Activated naive CD8-positive, alpha-beta T cell treated with anti-CD3 and anti-CD28 coated beads, Interleukin-2, amount 50 U/mL, for 24 hours (primary cell): Measurements from ENCODE around the gene CAMK2B.
A peak's percentile ranks its signal among the peaks of the same experiment; 100 is the strongest.

Source experiments
- ATAC-seq: fragments of 150-1000 bp; cut with Tn5 transposase; one replicate; pipeline ENCODE4 v1.10.0; 2021
- DNase-seq: peaks from one replicate; pipeline ENCODE4 v3.0.0; 2021
- H3K27ac Mint-ChIP-seq: one replicate; pipeline ENCODE4 v1.8.0; 2021; ENCODE audit warnings: mild to moderate bottlenecking, mixed read lengths
- H3K27me3 Mint-ChIP-seq: one replicate; pipeline ENCODE4 v1.8.0; 2021; ENCODE audit warnings: mixed read lengths
- H3K36me3 Mint-ChIP-seq: one replicate; pipeline ENCODE4 v1.8.0; 2021; ENCODE audit warnings: low read depth, mixed read lengths
- H3K4me1 Mint-ChIP-seq: one replicate; pipeline ENCODE4 v1.8.0; 2021; ENCODE audit warnings: mixed read lengths
- H3K4me3 Mint-ChIP-seq: one replicate; pipeline ENCODE4 v1.8.0; 2021; ENCODE audit warnings: mild to moderate bottlenecking, moderate library complexity, mixed read lengths
- H3K9me3 Mint-ChIP-seq: one replicate; pipeline ENCODE4 v1.8.0; 2021; ENCODE audit warnings: mixed read lengths

Gene CAMK2B

DNA sequence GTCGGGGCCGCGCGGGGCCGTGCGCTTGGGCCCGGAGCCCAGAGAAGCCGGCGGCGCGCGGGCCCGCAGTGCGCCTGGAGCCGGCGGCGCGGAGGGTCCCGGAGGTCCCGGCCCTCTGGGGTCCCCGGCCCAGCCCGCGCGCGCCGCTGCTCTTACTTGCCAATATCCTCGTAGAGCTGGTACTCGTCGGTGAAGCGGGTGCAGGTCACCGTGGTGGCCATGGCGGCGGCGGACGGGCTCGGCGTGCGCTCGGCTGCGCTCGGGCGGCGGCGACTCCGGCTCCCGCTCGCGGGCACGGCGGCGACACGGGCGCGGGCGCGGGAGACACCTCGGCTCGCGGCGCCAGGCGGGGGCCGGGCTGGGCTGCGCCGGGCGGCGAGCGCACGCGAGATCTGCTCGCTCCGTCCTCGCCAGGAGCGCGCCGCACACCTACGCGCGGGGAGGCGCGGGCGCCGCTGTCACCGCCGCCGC is at the start of gene CAMK2B:
Gene CAMK2B, minus strand, starts transcription at position 394 of the 471 bp plus-strand sequence. Its CDS starts 173 bp downstream, at position 221.
- Mint-ChIP-seq H3K27ac (no peak within 1 kb of the TSS), H3K4me1 (peaks cover 7% of the 10 kb centered on the region), H3K36me3 (no peaks in the 10 kb centered on the region), H3K27me3 (peaks cover 36% of the 10 kb centered on the region), H3K4me3 (peak within 1 kb of the TSS; percentile 75), H3K9me3 (no peaks in the 10 kb centered on the region)
- ATAC-seq (peak; percentile 20), DNase-seq (peak; percentile 10)

DNA sequence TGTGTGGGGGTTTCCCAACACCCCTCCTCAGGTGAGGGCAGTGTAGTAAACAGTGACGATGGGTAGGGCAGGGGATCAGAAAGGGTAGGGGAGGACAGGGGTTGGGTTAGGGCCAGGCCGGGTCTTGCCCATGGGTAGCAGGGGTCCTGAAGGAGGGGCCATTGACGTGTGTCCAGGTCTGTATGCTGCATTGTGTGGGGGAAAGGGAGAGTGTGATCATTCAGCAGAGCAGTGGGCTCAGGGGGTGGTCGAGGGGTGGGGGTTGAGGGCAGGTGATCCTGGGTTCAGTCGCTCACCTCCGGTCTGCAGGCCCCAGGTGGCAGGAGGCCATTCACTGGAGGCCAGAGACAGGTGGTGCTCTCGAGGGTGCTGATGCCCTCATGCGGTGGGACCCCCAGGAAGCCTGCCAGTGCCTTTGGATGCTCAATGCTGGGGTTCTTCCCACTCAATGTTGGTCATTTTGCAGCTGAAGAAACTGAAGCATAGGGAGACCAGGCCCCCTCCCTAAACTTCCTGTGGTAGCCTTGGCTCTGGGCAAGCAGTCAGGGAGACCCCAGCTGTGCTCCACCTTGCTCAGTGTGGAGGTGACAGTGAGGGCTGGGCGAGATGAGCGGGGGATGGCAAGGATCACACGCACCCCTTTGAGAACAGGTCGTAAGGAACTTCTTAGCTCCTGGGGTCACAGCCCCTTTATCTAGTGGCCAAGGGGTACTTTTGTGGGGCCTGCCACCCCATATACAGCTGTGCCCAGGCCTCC is 48.8 kb upstream of the CAMK2B start:
- H3K9me3 Mint-ChIP-seq: no peaks in the 10 kb centered on the region
- H3K27ac Mint-ChIP-seq: peak overlapping the region; percentile 46
- H3K27me3 Mint-ChIP-seq: peaks cover 3% of the 10 kb centered on the region
- H3K36me3 Mint-ChIP-seq: no peaks in the 10 kb centered on the region
- no peak for ATAC-seq
- H3K4me3 Mint-ChIP-seq: no peak overlapping the region
- H3K4me1 Mint-ChIP-seq: no peaks in the 10 kb centered on the region
- DNase-seq: no peak

- Mint-ChIP-seq H3K27ac (no peak overlapping the region), H3K36me3 (no peaks in the 10 kb centered on the region), H3K4me3 (no peak overlapping the region), H3K4me1 (no peaks in the 10 kb centered on the region), H3K9me3 (no peaks in the 10 kb centered on the region), H3K27me3 (peaks cover 6% of the 10 kb centered on the region)
- DNase-seq: no peak
- ATAC-seq: no peak
These were observed 48.0 kb upstream of the CAMK2B start for GRCh38 chr7:44373418-44373740.

GRCh38 chr7:44372560-44373417 is 47.4 kb upstream of the CAMK2B start:
- DNase-seq (no peak), ATAC-seq (no peak)
- Mint-ChIP-seq H3K36me3 (no peaks in the 10 kb centered on the region), H3K27me3 (peaks cover 6% of the 10 kb centered on the region), H3K27ac (no peak overlapping the region), H3K9me3 (no peaks in the 10 kb centered on the region), H3K4me1 (no peaks in the 10 kb centered on the region), H3K4me3 (no peak overlapping the region)

DNA sequence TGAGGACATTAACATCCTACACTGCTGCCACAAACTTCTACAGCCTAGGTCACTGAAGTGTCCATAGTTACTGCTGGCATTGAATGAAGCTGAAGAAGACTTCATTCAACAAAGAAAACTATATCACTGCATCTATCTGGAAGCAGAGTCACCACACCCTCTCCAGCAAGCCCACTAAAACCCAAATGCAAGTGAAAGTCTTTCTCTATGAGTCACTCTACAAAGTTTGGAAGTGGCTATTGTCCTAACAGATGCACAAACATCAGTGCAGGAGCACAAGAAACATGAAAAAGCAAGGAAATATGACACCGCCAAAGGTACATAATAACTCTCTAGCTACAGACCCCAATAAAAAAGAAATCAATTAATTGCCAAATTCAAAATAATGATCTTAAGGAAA is 43.5 kb upstream of the CAMK2B start:
- no peak for DNase-seq
- H3K4me3 Mint-ChIP-seq: no peak overlapping the region
- ATAC-seq: no peak
- no peaks in the 10 kb centered on the region for H3K4me1 Mint-ChIP-seq
- no peaks in the 10 kb centered on the region for H3K36me3 Mint-ChIP-seq
- peaks cover 21% of the 10 kb centered on the region for H3K27me3 Mint-ChIP-seq
- H3K9me3 Mint-ChIP-seq: no peaks in the 10 kb centered on the region
- H3K27ac Mint-ChIP-seq: no peak overlapping the region

DNA sequence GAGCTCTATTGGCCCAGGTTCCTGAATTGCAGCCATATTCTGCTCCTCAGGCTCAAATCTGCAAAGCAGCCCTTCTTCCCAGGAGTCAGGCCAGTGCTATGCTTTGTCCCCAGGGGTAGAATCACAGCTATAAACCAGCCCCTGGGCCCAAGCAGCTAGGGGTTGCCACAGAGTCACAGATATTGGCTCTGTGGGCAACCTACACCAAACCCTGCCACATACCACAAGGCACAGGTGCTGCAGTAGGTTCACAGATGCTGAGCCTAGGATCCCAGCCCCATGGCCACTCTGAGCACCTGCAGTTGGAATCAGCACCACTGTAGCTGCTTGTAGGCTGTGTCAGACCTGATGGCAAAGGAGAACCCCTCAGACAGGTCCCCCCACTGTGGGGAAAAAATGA is 43.1 kb upstream of the CAMK2B start:
- no peak overlapping the region for H3K4me3 Mint-ChIP-seq
- no peak overlapping the region for H3K27ac Mint-ChIP-seq
- DNase-seq (no peak), ATAC-seq (no peak)
- no peaks in the 10 kb centered on the region for H3K9me3 Mint-ChIP-seq
- H3K4me1 Mint-ChIP-seq: no peaks in the 10 kb centered on the region
- peaks cover 22% of the 10 kb centered on the region for H3K27me3 Mint-ChIP-seq
- H3K36me3 Mint-ChIP-seq: no peaks in the 10 kb centered on the region

DNA sequence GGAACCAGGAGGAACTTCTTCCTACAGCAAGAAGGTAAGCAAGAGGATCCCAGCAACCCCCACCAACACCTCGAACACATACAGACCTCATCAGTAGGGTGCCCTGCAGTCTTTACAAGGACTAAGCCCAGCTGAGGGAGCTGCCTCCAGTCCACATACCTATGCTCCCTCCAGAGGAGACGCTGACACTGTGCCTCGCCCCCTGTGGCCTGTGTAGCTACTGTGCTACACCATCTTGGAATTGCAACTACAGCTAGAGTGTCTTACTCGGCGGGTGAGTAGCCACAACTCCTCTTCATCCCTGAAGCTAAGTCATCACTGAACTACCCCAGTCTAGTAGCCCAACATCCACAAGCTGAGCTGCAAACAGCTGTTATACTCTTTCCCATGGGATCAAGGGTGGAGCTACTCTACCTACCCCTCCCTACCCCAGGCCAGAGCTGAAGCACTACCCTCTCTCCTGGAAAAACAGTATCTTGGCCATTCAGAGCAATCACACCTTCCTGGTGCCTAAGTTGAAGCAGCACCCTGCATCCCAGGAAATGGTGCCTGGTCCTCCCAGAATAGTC is 42.2 kb upstream of the CAMK2B start:
- ATAC-seq: no peak
- Mint-ChIP-seq H3K4me1 (no peaks in the 10 kb centered on the region), H3K27me3 (peaks cover 27% of the 10 kb centered on the region), H3K9me3 (no peaks in the 10 kb centered on the region), H3K36me3 (no peaks in the 10 kb centered on the region), H3K4me3 (no peak overlapping the region), H3K27ac (no peak overlapping the region)
- DNase-seq: no peak

GRCh38 chr7:44366986-44367385 is 41.6 kb upstream of the CAMK2B start:
- Mint-ChIP-seq H3K4me3 (no peak overlapping the region), H3K27me3 (peaks cover 29% of the 10 kb centered on the region), H3K4me1 (no peaks in the 10 kb centered on the region), H3K9me3 (no peaks in the 10 kb centered on the region), H3K27ac (no peak overlapping the region), H3K36me3 (no peaks in the 10 kb centered on the region)
- no peak for DNase-seq
- no peak for ATAC-seq

GRCh38 chr7:44353668-44354067 is 28.3 kb upstream of the CAMK2B start:
- Mint-ChIP-seq H3K4me3 (no peak overlapping the region), H3K4me1 (no peaks in the 10 kb centered on the region), H3K36me3 (peaks cover 2% of the 10 kb centered on the region), H3K27ac (no peak overlapping the region), H3K9me3 (peaks cover 20% of the 10 kb centered on the region), H3K27me3 (peaks cover 44% of the 10 kb centered on the region)
- ATAC-seq (no peak), DNase-seq (no peak)

DNA sequence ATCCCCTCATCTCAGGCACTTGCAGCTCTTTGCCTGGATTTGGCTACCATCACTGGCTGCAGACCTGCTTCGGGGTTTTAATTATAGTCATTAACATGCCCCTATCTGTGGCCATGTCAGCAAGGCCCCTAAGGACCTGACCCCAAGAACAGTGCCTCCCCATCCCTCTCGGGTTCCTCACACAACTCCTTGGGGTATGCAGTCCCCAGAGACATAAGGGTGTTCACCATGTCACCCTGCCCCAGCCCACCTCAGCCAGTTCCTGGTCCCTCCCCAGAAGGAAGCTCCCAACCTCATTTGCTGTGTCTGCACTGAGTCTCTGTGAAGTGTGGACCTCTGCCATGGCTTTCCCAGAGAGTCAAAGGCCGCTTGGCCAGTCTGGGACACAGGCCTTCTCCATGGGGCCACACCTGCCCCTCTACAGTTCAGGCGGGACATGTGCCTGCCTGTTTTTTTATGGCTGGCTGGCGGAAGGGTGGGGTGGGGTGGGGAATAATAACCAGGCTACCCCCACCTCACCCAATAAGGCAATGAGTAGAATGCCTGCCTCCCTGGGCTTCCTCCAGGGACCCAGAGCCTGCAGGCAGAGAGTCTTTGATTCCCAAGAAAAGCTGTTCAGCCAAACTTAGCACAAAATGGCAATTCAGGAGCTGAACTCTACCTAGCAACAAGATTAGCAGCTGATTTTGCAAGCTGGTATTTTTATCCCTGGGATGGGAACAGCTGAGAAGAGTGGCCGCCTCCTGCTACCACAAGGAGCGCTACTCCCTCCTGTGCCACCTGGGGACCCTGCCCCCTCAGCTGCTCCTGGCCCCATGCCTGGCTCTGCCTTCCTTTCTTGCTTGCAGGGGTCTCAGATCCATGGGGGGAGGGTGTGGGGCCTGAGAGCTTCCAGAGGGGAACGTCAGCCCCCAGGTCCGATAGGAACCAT is 23.7 kb upstream of the CAMK2B start:
- H3K4me1 Mint-ChIP-seq: no peaks in the 10 kb centered on the region
- H3K36me3 Mint-ChIP-seq: peaks cover 2% of the 10 kb centered on the region
- H3K27me3 Mint-ChIP-seq: peaks cover 20% of the 10 kb centered on the region
- ATAC-seq: no peak
- no peak for DNase-seq
- H3K4me3 Mint-ChIP-seq: no peak overlapping the region
- no peak overlapping the region for H3K27ac Mint-ChIP-seq
- H3K9me3 Mint-ChIP-seq: peaks cover 12% of the 10 kb centered on the region

DNA sequence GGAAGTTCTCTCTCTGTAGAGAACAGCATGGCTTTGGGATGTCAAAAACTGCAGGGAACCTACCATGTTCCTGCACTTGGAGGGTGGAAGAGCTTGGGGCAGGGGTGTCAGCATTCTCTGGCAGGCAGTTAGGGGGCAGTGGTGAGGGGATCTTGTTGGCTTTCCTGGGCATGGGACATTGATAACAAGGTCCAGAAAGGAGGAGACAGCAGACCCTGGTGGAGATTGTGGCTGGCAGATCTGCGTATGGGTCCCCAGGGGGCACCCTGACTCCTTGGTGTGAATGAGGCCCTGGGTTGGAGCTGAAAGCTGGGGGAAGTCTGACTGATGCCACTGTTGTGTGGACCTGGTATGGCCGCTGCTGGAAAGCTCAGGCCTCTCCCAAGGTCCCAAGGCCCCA is 22.9 kb upstream of the CAMK2B start:
- Mint-ChIP-seq H3K27ac (no peak overlapping the region), H3K9me3 (peaks cover 6% of the 10 kb centered on the region), H3K4me3 (no peak overlapping the region), H3K4me1 (no peaks in the 10 kb centered on the region), H3K27me3 (peaks cover 20% of the 10 kb centered on the region), H3K36me3 (peaks cover 2% of the 10 kb centered on the region)
- DNase-seq (no peak), ATAC-seq (peak; percentile 59)

- no peak overlapping the region for H3K4me3 Mint-ChIP-seq
- no peak for ATAC-seq
- H3K36me3 Mint-ChIP-seq: peaks cover 2% of the 10 kb centered on the region
- DNase-seq: no peak
- peaks cover 20% of the 10 kb centered on the region for H3K27me3 Mint-ChIP-seq
- peaks cover 6% of the 10 kb centered on the region for H3K9me3 Mint-ChIP-seq
- H3K27ac Mint-ChIP-seq: no peak overlapping the region
- H3K4me1 Mint-ChIP-seq: no peaks in the 10 kb centered on the region
These were observed 22.2 kb upstream of the CAMK2B start for GRCh38 chr7:44347546-44348114.

DNA sequence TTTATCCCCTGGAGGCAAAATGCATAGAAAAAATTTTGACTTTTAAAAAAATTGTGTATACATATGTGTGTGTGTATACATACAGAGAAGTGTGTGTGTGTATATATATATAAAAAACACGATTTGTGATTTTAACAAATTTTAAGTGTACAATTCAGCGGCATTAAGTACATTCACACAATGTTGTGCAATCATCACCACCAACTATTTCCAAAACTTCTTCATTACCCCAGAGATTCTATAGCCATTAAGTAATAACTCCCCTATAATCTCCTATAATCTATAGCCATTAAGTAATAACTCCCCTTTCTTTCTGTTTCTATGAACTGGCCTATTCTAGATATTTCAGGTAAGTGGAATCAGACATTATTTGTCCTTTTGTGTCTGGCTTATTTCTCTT is 20.7 kb upstream of the CAMK2B start:
- H3K4me1 Mint-ChIP-seq: no peaks in the 10 kb centered on the region
- peaks cover 16% of the 10 kb centered on the region for H3K27me3 Mint-ChIP-seq
- H3K36me3 Mint-ChIP-seq: peaks cover 2% of the 10 kb centered on the region
- H3K9me3 Mint-ChIP-seq: peaks cover 6% of the 10 kb centered on the region
- no peak overlapping the region for H3K4me3 Mint-ChIP-seq
- no peak overlapping the region for H3K27ac Mint-ChIP-seq
- ATAC-seq (no peak), DNase-seq (no peak)

GRCh38 chr7:44341401-44341800 is 16.0 kb upstream of the CAMK2B start:
- no peaks in the 10 kb centered on the region for H3K36me3 Mint-ChIP-seq
- H3K9me3 Mint-ChIP-seq: peaks cover 9% of the 10 kb centered on the region
- ATAC-seq: no peak
- H3K4me3 Mint-ChIP-seq: no peak overlapping the region
- peaks cover 4% of the 10 kb centered on the region for H3K27me3 Mint-ChIP-seq
- no peak for DNase-seq
- H3K4me1 Mint-ChIP-seq: peaks cover 2% of the 10 kb centered on the region
- H3K27ac Mint-ChIP-seq: no peak overlapping the region
